Ovary (tissue), 3 donors: ENCODE results near the gene SLC27A3.

Source experiments
- EP300 ChIP-seq: sonication (generic); formaldehyde crosslinking; IDR thresholded peaks from one replicate; pipeline ENCODE4 v1.6.1; 2017; ENCODE audit warnings: antibody characterized with exemption
- TF ChIP-seq, protein P1 (sequence below), 3 donors: fragments of 450-650 bp in 2 of 3; fragments of 200-600 bp in 1 of 3; IDR thresholded peaks; one replicate each; pipeline versions ENCODE4 v1.5.1 to v1.8.0; 2016 to 2022; ENCODE audit warnings: antibody characterized with exemption in 3 of 3, mild to moderate bottlenecking in 1 of 3
- donor health status: DM: no; HTN: no; CAD: no.

GRCh38 chr1:153775458-153776327 is 486 bp downstream of the SLC27A3 start:
- TF ChIP-seq, protein P1, sequence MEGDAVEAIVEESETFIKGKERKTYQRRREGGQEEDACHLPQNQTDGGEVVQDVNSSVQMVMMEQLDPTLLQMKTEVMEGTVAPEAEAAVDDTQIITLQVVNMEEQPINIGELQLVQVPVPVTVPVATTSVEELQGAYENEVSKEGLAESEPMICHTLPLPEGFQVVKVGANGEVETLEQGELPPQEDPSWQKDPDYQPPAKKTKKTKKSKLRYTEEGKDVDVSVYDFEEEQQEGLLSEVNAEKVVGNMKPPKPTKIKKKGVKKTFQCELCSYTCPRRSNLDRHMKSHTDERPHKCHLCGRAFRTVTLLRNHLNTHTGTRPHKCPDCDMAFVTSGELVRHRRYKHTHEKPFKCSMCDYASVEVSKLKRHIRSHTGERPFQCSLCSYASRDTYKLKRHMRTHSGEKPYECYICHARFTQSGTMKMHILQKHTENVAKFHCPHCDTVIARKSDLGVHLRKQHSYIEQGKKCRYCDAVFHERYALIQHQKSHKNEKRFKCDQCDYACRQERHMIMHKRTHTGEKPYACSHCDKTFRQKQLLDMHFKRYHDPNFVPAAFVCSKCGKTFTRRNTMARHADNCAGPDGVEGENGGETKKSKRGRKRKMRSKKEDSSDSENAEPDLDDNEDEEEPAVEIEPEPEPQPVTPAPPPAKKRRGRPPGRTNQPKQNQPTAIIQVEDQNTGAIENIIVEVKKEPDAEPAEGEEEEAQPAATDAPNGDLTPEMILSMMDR (IDR thresholded peaks at IDR 0.05): no peak
- TF ChIP-seq EP300: no peak
